HG02759 (cell line): ENCODE measurements around the gene KRT85.

ENCODE experiments used
- ATAC-seq: cut with Tn5 transposase; IDR thresholded peaks from one replicate; pipeline ENCODE4 v1.9.1; 2021; ENCODE audit warnings: mild to moderate bottlenecking, moderate library complexity; ENCODE audit not compliant: unreplicated experiment

Gene KRT85

DNA sequence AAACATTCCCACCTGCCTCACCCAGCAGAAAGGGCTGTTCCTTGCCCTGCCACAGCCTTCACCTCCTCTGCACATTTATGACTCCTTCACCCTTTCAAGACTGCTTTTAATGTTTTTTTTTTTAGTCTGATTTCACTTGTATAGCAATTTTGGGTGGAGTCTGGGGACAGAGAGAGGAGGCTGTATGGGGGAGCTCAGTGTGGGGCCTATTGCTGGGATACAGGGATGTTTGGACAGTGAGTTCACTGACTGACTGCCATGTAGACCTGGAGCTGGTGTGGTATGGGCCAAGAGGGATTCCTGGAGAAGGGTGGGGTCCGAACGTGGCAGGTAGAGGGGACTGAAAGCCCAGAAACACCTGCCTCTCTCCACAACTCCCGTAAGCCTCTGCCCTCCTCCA lies 1.9 kb upstream of the KRT85 start:
- ATAC-seq, result no peak

GRCh38 chr12:52368508-52368907 lies 1.2 kb upstream of the KRT85 start:
- ATAC-seq, result no peak

GRCh38 chr12:52367876-52368275 lies 595 bp upstream of the KRT85 start:
- no peak for ATAC-seq

DNA sequence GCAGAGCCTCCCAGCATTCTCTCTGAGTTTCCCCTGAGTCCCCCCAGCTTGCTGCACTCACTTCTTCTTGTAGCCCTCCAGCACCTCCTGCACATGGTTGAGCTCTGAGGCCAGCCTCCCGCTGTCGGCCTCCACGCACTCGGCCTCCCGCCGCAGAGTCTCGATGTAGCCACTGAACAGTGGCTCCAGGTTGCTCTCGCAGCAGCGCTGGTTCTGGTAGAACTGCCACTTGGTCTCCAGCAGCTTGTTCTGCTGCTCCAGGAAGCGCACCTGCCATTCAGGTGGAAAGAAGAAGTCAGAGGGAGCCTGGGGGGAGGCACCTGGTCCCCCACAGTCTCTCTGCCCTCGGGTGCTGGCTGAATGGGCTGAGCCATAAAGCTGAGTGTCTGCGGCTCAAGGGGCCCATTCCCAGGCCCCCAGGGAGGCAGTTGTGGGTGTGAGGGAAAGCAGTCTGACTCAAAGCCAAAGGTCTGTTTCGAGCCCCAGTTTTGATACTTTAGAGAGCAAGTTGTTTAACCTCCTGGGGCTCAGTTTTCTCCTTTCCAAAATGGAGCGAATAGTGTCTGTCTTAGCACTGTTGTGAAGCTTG lies 2.3 kb downstream of the KRT85 start:
- no peak for ATAC-seq

GRCh38 chr12:52364061-52364460 lies 3.2 kb downstream of the KRT85 start:
- ATAC-seq, result no peak

GRCh38 chr12:52363111-52363679 lies 4.1 kb downstream of the KRT85 start:
- no peak for ATAC-seq

DNA sequence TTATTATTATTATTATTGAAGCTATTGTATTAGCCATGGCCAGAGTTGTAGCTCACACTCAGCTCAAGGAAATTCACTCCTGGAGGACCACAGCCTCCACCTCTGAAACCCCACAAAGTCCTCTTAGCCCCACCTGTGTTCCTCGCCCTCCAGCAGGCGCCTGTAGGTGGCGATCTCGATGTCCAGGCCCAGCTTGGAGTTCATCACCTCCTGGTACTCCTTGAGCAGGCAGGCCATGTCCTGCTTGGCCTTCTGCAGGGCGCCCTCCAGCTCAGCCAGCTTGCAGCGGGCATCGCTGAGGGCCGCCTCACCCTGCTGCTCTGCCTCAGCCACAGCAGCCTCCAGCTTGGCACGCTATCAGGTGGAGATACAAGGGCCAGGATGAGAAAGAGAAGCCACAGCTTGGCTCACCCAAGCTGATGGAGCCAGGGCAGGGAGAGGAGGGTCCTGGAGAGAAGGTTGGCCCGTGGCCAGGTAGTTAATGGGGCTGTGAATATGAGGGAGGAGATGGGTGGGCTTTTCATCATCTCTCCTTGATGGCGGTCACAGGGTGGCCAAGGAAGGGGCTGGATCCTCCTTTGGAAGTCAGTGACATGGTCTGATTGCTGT lies 5.1 kb downstream of the KRT85 start:
- ATAC-seq, result no peak

DNA sequence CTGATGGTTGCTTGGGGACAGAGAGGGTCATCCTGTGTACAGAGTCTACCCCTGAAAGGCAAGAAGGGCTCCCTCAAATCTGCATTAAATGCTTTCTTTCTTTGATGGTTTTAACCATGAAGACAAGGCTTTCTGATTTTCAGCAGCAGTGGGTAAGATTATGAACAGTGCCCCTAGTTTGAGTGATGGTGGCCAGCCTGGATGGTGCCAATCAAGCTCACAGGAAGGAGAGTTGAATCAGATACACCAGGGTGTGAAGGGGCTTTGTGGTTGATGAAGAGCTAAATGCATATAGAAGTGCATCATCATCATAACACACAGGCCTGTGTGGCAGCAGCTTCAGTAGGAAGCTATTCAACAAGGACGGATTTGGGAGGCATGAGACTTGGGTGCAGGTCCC lies 5.7 kb downstream of the KRT85 start:
- ATAC-seq, result no peak

DNA sequence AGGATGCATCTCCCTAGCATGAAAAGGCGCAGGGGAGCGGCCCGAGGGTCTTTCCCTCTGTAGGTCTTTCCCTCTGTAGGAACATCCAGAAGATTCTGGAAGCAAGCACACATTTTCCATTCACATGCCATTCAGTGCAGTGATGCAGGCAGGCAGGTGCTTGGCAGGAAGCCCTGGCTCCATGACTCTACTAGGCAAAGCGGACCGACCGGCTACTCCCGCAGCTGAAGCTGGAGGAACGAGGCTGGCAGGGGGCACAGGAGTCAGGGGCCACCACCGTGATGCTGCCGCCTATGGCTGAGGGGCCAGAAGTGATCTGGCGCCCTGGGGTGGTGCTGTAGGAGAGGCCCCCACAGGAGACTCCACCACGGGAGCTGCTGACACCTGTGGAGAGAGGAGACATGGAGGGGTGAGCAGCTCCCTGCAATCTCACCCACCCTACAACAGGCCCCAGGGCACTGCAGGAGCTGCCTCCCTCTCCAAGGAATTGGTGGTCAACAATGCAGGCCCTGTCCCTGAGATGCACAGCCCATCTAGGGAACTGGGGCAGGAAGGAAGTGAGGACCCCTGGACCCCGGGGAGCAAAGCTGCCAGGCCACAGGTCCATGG lies 6.5 kb downstream of the KRT85 start:
- ATAC-seq, result no peak

- ATAC-seq, result no peak
Observed at GRCh38 chr12:52360106-52360662, 7.1 kb downstream of the KRT85 start.

GRCh38 chr12:52359621-52360061 lies 7.6 kb downstream of the KRT85 start:
- no peak for ATAC-seq

DNA sequence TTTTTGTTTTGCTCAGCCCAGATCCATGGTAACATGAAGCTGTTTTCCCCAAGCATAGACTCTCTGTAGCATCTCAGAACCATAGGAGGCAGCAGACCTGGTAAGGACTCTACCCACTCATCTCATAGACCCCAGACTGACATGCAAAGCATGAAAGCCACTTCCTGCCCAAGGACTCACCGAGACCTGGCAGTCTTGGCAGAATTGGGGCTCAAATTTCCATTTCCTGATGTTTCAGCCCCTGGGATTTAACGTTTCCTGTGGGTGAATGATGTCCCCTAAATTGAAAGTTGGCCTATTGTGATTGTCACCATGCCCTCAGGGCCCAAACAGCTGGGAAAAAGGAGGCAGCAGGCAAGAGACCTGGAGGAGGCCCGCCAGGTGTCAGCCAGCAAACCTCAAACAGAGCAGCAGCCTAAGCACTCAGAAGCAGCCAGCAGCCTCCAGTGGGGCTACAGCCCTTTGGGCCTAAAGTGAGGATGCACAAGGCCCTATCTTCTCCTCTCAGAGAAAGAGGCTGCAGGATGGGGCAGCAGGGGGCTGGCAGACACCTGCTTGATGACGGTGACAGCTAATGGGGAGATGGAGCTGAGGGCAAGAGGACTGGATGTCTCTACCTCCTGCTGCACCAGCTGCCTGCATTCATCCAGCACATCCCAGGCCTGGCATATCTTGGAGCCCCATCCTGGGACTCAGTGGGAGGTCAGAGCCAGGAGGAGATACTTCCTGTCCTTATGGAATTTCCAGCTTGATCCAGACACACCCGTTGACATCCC lies 8.5 kb downstream of the KRT85 start:
- peak; percentile 92 for ATAC-seq

DNA sequence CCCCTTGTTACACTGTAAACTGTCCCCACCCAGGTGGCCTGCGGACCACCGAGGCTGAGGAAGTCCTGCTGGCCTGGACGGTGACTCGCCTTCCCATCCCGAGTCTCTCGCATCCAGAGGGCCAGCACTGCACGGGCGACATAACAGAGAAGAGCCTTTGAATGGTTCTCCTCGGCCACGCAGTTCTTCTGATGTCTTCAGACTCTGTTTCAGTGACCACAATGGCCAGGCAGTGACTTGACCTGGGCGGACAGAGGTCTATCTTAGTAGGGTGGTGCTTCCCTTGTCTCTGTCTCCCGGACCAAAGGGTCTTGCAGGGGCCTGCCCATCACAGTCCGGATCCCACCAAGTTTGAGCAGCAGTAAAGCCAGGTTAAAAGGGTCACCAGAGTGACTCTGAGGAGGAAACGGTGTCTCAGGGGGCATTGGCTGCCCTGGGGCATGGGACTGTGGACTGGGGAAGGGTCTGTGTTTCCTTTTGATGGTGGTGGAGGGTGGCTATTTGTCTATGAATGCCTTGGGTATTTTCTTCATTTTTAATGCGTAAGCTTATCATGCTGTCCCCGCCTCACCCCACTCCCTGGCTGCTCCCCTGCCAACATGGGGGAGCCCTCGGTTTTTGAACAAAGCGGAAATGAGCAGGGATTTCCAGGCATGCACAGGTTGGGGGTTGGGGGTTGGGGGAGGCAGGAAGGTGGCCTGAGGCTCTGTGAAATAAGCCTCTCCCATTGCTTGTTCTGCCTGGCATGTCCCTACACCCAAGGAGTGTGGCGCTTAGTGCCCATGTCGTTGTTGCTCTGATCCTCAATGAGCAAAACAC lies 10.3 kb downstream of the KRT85 start:
- ATAC-seq, result no peak

DNA sequence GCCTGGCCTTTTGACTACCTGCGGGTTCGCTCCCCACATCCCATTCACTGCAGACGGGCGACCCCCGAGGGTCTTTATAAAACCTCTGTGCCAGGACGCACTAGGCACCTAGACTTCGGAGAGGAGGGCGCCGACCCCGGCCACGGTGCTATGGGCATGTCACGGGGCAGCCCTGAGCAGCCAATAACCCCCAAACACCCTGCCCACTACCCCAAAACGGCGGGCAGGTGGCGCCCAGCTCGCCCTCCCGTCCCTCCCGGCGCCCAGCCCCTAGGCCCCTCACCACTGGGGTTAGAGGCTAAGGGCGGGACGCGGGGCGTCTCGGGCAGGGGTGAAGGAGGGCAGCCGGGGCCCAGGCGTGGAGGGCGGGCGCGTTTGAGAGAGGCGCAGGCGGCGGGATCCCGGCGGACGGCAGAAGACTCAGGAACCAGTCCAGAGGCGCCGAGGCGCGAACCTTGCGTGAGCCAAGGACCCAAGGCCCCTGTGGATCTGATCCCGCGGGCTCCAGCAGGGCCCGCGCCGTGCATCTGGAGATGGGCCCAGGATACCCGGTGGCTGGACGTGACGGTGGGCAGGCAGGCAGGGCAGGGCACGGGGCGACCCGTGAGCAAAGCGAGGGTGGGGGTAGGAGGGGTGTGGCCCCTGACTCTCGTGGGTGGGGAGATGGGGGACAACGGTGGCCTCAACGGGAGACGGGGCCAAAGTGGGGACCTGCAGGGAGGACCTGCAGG lies 11.1 kb downstream of the KRT85 start:
- no peak for ATAC-seq

DNA sequence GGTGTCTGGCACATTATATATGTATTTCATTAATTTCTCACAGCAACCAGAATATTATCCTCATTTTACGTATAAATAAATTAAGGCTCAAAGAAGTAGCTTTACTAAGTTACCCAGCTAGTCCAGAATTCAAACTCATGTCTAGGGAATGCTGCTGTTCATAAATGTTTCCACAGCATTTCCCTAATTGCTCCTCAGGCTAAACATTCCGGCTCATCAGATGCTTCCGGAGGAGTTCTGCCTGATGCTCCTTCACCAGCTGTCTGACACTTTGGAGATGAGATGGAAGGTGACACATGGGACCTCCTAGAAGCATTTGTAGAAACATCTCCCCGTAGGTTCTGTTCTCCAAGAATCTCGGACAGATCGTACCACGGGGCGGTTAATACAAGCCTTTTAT lies 12.1 kb downstream of the KRT85 start:
- ATAC-seq, result no peak

- ATAC-seq, result no peak
Observed at GRCh38 chr12:52354200-52354599, 13.1 kb downstream of the KRT85 start.

- ATAC-seq, result no peak
Observed at GRCh38 chr12:52353766-52354165, 13.5 kb downstream of the KRT85 start.

DNA sequence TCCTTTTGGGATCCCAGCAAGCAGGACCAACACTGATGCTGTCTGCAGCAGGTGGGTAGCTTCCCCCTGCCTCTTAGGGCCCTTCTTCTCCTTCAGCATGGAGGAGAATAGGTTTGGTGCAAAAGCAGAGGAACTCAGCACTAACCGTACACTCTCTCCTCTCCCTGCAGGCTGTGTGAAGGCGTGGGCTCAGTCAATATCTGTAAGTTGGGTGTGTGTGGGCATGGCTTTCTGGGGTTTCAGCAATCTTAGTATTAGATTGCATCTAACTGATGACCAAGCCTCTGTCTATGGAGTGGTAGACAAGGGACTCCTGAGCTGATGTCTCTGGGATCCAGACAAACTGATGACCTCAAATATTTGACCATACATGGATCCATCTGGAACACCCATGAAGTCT lies 14.3 kb downstream of the KRT85 start:
- ATAC-seq, result no peak

DNA sequence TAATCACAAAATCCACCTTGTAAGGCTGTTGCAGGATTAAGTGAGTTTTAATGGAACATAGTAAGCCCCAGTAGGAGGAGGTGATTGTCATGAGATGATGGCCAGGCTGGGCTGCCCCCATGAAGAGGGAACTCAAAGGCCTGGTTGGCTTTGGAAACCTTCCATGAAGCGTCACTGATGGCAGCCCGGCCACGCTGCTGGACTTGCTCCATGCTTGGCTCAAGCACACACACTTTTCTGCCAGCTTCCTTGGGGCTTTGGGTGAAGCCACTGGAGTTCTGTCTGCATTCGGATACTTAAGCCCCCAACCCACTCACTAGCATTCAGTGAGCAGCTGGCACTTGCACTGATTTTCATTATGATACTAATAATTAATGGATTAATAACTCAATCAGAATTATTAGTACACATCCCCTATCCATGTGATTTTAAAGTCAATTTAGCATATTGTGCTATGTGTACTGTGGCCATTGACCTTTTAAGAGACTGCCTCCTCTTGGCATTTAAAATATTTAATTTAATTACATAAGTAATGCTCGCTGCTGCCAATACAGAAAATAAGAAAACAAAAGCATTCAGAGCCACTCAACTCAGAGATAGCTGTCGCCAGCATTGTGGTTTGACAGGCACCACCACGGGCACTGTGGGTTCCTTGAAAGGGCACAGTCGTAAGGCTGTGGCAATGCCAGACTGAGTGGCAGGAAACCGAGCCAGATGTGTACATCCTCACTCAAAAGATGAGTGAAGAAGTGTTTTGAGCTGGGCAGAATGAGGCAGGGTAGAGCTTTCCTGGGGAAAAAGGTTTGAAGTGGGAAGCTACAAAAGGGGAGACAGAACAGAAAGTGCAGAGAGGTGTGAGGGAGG lies 15.9 kb downstream of the KRT85 start:
- no peak for ATAC-seq
